Tibial nerve (tissue), 4 donors: Measurements from ENCODE around the gene RCSD1.

Experiments used
- EP300 ChIP-seq, 2 donors: sonication (generic); formaldehyde crosslinking; IDR thresholded peaks; one replicate each; pipeline ENCODE4 v1.6.1; 2017; ENCODE audit warnings: antibody characterized with exemption in 2 of 2, mild to moderate bottlenecking in 1 of 2
- POLR2A ChIP-seq, 2 donors: fragments of 450-650 bp; IDR thresholded peaks; one replicate each; pipeline ENCODE4 v1.6.1; 2017; ENCODE audit warnings: antibody characterized with exemption in 2 of 2, mild to moderate bottlenecking in 2 of 2, moderate library complexity in 2 of 2
- TF ChIP-seq, protein P1 (sequence below), 5 experiments: fragments of 200-600 bp in 3 of 5; fragments of 450-650 bp in 2 of 5; sonication (generic) in 3 of 5; IDR thresholded peaks; one replicate each; pipeline ENCODE4 v1.5.1; 2016 to 2019; ENCODE audit warnings: antibody characterized with exemption in 5 of 5, mild to moderate bottlenecking in 3 of 5, moderate library complexity in 2 of 5

DNA sequence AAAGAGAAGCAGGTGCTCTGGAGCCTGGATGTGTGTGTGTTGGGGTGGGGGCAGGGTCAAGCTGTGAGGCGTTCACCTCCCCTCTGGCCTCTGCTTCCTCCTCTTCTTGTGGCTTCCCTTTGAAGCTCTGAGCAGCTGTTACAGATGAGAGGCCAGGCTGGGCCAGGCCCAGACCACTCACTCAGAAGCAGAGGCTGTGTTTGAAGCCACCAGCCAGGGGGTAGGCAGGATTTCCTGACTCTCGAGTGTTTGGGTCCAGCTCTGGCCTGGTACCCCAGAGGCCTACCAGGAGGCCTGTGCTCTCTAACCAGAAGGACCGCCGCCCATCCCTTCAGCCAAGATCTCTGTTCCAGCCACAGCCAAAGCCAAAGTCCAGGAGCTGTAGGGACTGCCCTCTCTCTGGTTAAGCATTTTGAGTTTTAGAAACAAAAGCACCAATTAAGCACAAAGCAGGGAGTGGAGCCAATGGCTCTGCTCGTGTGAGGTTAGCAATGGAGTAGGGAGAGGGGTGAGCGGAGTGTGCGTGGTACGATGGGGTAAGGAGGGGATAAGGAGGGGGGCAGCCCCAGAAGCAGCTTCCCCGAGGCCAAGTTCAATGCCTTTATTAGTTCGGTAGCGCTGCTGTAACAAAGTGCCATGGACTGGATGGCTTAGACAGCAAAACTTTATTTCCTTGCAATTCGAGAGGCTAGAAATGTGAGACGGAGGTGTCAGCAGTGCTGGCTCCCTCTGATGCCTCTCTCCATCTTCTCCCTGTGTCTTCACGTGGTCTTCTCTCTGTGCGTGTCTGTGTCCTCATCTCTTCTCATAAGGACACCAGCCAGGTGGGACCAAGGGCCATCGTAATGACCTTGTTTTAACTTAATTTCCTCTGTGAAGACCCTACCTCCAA lies 20.5 kb downstream of the RCSD1 start:
- TF ChIP-seq, protein P1, sequence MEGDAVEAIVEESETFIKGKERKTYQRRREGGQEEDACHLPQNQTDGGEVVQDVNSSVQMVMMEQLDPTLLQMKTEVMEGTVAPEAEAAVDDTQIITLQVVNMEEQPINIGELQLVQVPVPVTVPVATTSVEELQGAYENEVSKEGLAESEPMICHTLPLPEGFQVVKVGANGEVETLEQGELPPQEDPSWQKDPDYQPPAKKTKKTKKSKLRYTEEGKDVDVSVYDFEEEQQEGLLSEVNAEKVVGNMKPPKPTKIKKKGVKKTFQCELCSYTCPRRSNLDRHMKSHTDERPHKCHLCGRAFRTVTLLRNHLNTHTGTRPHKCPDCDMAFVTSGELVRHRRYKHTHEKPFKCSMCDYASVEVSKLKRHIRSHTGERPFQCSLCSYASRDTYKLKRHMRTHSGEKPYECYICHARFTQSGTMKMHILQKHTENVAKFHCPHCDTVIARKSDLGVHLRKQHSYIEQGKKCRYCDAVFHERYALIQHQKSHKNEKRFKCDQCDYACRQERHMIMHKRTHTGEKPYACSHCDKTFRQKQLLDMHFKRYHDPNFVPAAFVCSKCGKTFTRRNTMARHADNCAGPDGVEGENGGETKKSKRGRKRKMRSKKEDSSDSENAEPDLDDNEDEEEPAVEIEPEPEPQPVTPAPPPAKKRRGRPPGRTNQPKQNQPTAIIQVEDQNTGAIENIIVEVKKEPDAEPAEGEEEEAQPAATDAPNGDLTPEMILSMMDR (IDR thresholded peaks at IDR 0.05): no peak
- TF ChIP-seq POLR2A (IDR thresholded peaks at IDR 0.05) (no peak), EP300 (IDR thresholded peaks at IDR 0.05) (no peak)
